Memory B cell (primary cell): ENCODE results near the gene CACNA1C.

Source experiments
- ATAC-seq: fragments of 150-1000 bp; cut with Tn5 transposase; 2 replicates; pipeline ENCODE4 v1.10.0; 2021; ENCODE audit warnings: low read depth, mild to moderate bottlenecking, moderate library complexity
- DNase-seq, 2 donors: peaks; one replicate each; pipeline ENCODE4 v3.0.0; 2022; ENCODE audit warnings: low spot score in 2 of 2
- H3K27ac Mint-ChIP-seq: one replicate; pipeline ENCODE4 v1.8.0; 2022; ENCODE audit warnings: mild to moderate bottlenecking, moderate library complexity, mixed read lengths
- H3K27me3 Mint-ChIP-seq: one replicate; pipeline ENCODE4 v1.8.0; 2022; ENCODE audit warnings: mixed read lengths
- H3K36me3 Mint-ChIP-seq: one replicate; pipeline ENCODE4 v1.8.0; 2022; ENCODE audit warnings: mild to moderate bottlenecking, mixed read lengths
- H3K4me1 Mint-ChIP-seq: one replicate; pipeline ENCODE4 v1.8.0; 2022; ENCODE audit warnings: mixed read lengths
- H3K4me3 Mint-ChIP-seq: one replicate; pipeline ENCODE4 v1.8.0; 2022; ENCODE audit warnings: mild to moderate bottlenecking, moderate library complexity, mixed read lengths
- H3K9me3 Mint-ChIP-seq: one replicate; pipeline ENCODE4 v1.8.0; 2022; ENCODE audit warnings: mixed read lengths

CACNA1C gene

GRCh38 chr12:2307550-2307949 lies 254.8 kb downstream of the CACNA1C start:
- Mint-ChIP-seq H3K4me3 (no peak overlapping the region), H3K27me3 (no peaks in the 10 kb centered on the region), H3K36me3 (no peaks in the 10 kb centered on the region), H3K27ac (no peak overlapping the region), H3K4me1 (no peaks in the 10 kb centered on the region), H3K9me3 (peaks cover 2% of the 10 kb centered on the region)
- DNase-seq = no peak
- no peak for ATAC-seq

- H3K27ac Mint-ChIP-seq = no peak overlapping the region
- H3K27me3 Mint-ChIP-seq = no peaks in the 10 kb centered on the region
- no peaks in the 10 kb centered on the region for H3K36me3 Mint-ChIP-seq
- ATAC-seq = no peak
- DNase-seq = no peak
- H3K4me1 Mint-ChIP-seq = no peaks in the 10 kb centered on the region
- H3K4me3 Mint-ChIP-seq = no peak overlapping the region
- H3K9me3 Mint-ChIP-seq = peaks cover 5% of the 10 kb centered on the region
Measured at GRCh38 chr12:2309647-2310046, 256.9 kb downstream of the CACNA1C start.

- H3K9me3 Mint-ChIP-seq = peaks cover 5% of the 10 kb centered on the region
Measured at GRCh38 chr12:2311020-2311778, 258.4 kb downstream of the CACNA1C start.

GRCh38 chr12:2312175-2312574 lies 259.4 kb downstream of the CACNA1C start:
- peaks cover 5% of the 10 kb centered on the region for H3K9me3 Mint-ChIP-seq
- no peaks in the 10 kb centered on the region for H3K4me1 Mint-ChIP-seq
- no peak for DNase-seq

More at GRCh38 chr12:2311020-2311778, 258.4 kb downstream of the CACNA1C start:
- DNase-seq (no peak), ATAC-seq (no peak)
- H3K27ac Mint-ChIP-seq = no peak overlapping the region
- no peaks in the 10 kb centered on the region for H3K4me1 Mint-ChIP-seq
- no peak overlapping the region for H3K4me3 Mint-ChIP-seq
- H3K27me3 Mint-ChIP-seq = no peaks in the 10 kb centered on the region
- no peaks in the 10 kb centered on the region for H3K36me3 Mint-ChIP-seq

GRCh38 chr12:2312770-2313169 lies 260.0 kb downstream of the CACNA1C start:
- peaks cover 5% of the 10 kb centered on the region for H3K9me3 Mint-ChIP-seq
- DNase-seq = no peak
- no peak overlapping the region for H3K4me3 Mint-ChIP-seq
- H3K27ac Mint-ChIP-seq = no peak overlapping the region
- no peaks in the 10 kb centered on the region for H3K27me3 Mint-ChIP-seq
- H3K4me1 Mint-ChIP-seq = no peaks in the 10 kb centered on the region
- ATAC-seq = no peak
- H3K36me3 Mint-ChIP-seq = no peaks in the 10 kb centered on the region

More at GRCh38 chr12:2312175-2312574, 259.4 kb downstream of the CACNA1C start:
- Mint-ChIP-seq H3K27me3 (no peaks in the 10 kb centered on the region), H3K4me3 (no peak overlapping the region), H3K36me3 (no peaks in the 10 kb centered on the region), H3K27ac (no peak overlapping the region)
- no peak for ATAC-seq

GRCh38 chr12:2314492-2314891 lies 261.7 kb downstream of the CACNA1C start:
- peaks cover 6% of the 10 kb centered on the region for H3K27me3 Mint-ChIP-seq
- no peak overlapping the region for H3K27ac Mint-ChIP-seq

GRCh38 chr12:2317772-2318171 lies 265.0 kb downstream of the CACNA1C start:
- Mint-ChIP-seq H3K27me3 (peaks cover 13% of the 10 kb centered on the region), H3K9me3 (peaks cover 2% of the 10 kb centered on the region)

More at GRCh38 chr12:2314492-2314891, 261.7 kb downstream of the CACNA1C start:
- DNase-seq (no peak), ATAC-seq (no peak)
- no peaks in the 10 kb centered on the region for H3K36me3 Mint-ChIP-seq
- H3K9me3 Mint-ChIP-seq = peaks cover 2% of the 10 kb centered on the region
- H3K4me3 Mint-ChIP-seq = no peak overlapping the region
- H3K4me1 Mint-ChIP-seq = no peaks in the 10 kb centered on the region

GRCh38 chr12:2318286-2318685 lies 265.5 kb downstream of the CACNA1C start:
- Mint-ChIP-seq H3K9me3 (peaks cover 2% of the 10 kb centered on the region), H3K4me3 (no peak overlapping the region), H3K27me3 (peaks cover 16% of the 10 kb centered on the region), H3K36me3 (no peaks in the 10 kb centered on the region), H3K27ac (no peak overlapping the region), H3K4me1 (no peaks in the 10 kb centered on the region)
- ATAC-seq (no peak), DNase-seq (no peak)

More at GRCh38 chr12:2317772-2318171, 265.0 kb downstream of the CACNA1C start:
- Mint-ChIP-seq H3K36me3 (no peaks in the 10 kb centered on the region), H3K27ac (no peak overlapping the region), H3K4me1 (no peaks in the 10 kb centered on the region), H3K4me3 (no peak overlapping the region)
- DNase-seq (no peak), ATAC-seq (no peak)

- ATAC-seq = no peak
- H3K27me3 Mint-ChIP-seq = peaks cover 16% of the 10 kb centered on the region
- peaks cover 2% of the 10 kb centered on the region for H3K9me3 Mint-ChIP-seq
- H3K4me1 Mint-ChIP-seq = no peaks in the 10 kb centered on the region
- no peak overlapping the region for H3K4me3 Mint-ChIP-seq
- no peak overlapping the region for H3K27ac Mint-ChIP-seq
- H3K36me3 Mint-ChIP-seq = no peaks in the 10 kb centered on the region
- DNase-seq = no peak
Measured at GRCh38 chr12:2319136-2319535, 266.3 kb downstream of the CACNA1C start.

- Mint-ChIP-seq H3K9me3 (no peaks in the 10 kb centered on the region), H3K27ac (no peak overlapping the region), H3K4me1 (no peaks in the 10 kb centered on the region), H3K27me3 (peaks cover 16% of the 10 kb centered on the region), H3K36me3 (no peaks in the 10 kb centered on the region), H3K4me3 (no peak overlapping the region)
- ATAC-seq = no peak
- no peak for DNase-seq
Measured at GRCh38 chr12:2319737-2320506, 267.1 kb downstream of the CACNA1C start.

GRCh38 chr12:2320841-2321240 lies 268.1 kb downstream of the CACNA1C start:
- no peak overlapping the region for H3K27ac Mint-ChIP-seq
- DNase-seq (no peak), ATAC-seq (no peak)
- H3K4me1 Mint-ChIP-seq = no peaks in the 10 kb centered on the region
- no peaks in the 10 kb centered on the region for H3K36me3 Mint-ChIP-seq
- H3K4me3 Mint-ChIP-seq = no peak overlapping the region
- H3K27me3 Mint-ChIP-seq = peaks cover 21% of the 10 kb centered on the region
- no peaks in the 10 kb centered on the region for H3K9me3 Mint-ChIP-seq

GRCh38 chr12:2322554-2323120 lies 269.9 kb downstream of the CACNA1C start:
- H3K9me3 Mint-ChIP-seq = no peaks in the 10 kb centered on the region
- no peak overlapping the region for H3K4me3 Mint-ChIP-seq
- no peak for ATAC-seq
- DNase-seq = no peak
- no peaks in the 10 kb centered on the region for H3K4me1 Mint-ChIP-seq
- H3K36me3 Mint-ChIP-seq = no peaks in the 10 kb centered on the region
- peaks cover 24% of the 10 kb centered on the region for H3K27me3 Mint-ChIP-seq
- H3K27ac Mint-ChIP-seq = no peak overlapping the region

- no peak overlapping the region for H3K4me3 Mint-ChIP-seq
- H3K4me1 Mint-ChIP-seq = no peaks in the 10 kb centered on the region
- H3K27ac Mint-ChIP-seq = no peak overlapping the region
- no peaks in the 10 kb centered on the region for H3K36me3 Mint-ChIP-seq
- H3K9me3 Mint-ChIP-seq = no peaks in the 10 kb centered on the region
- DNase-seq (no peak), ATAC-seq (no peak)
- H3K27me3 Mint-ChIP-seq = peaks cover 22% of the 10 kb centered on the region
Measured at GRCh38 chr12:2323532-2324255, 270.9 kb downstream of the CACNA1C start.

- Mint-ChIP-seq H3K27ac (no peak overlapping the region), H3K4me1 (no peaks in the 10 kb centered on the region), H3K4me3 (no peak overlapping the region), H3K9me3 (no peaks in the 10 kb centered on the region), H3K27me3 (peaks cover 19% of the 10 kb centered on the region), H3K36me3 (no peaks in the 10 kb centered on the region)
- no peak for ATAC-seq
- DNase-seq = no peak
Measured at GRCh38 chr12:2324387-2324786, 271.6 kb downstream of the CACNA1C start.
